Renal cortical epithelial cell (primary cell): Measurements from ENCODE around the gene CTU2. TPM values are rescaled to one million over a fixed set of nuclear protein-coding genes. Genes with fewer than 3 reads are reported as not detected.

Source experiments
- DNase-seq: peaks from one replicate; pipeline ENCODE4 v3.0.0-alpha.2; 2011; ENCODE audit warnings: low read depth
- total RNA-seq: library from RNA; depleted of rRNA; stranded (reverse); fragments of >200 nt; gene quantifications from 2 replicates; pipeline ENCODE4 v1.2.3, GENCODE V29; 2014

Gene CTU2
- total RNA-seq, 1 donor from 2014 or later, result 5.6 TPM

GRCh38 chr16:88697116-88697830 is 9.0 kb upstream of the CTU2 start:
- DNase-seq, result no peak

GRCh38 chr16:88697831-88698615 is 8.3 kb upstream of the CTU2 start:
- DNase-seq, result no peak

- no peak for DNase-seq
Measured at GRCh38 chr16:88698646-88699045, 7.7 kb upstream of the CTU2 start.

DNA sequence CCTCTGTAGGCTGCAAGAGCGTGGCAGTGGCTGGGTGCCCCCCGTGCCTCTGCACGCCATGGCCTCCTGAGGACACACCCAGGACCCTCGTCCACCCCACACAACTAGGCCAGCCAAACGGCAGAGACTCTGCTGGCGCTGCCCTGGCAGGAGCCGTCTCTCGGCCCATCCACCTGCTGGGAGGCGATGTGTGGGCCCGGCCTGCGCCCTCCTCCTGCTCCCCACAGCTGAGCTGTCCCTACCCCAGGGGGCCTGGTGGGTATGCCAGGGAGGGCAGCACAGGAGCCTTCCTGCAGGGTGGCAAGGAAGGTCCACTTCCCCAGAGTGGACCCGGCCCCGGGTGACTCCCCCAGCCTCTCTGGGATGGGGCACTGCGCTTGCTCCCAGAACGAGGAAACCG is 7.1 kb upstream of the CTU2 start:
- DNase-seq, result no peak

- no peak for DNase-seq
Measured at GRCh38 chr16:88700322-88700635, 6.0 kb upstream of the CTU2 start.

DNA sequence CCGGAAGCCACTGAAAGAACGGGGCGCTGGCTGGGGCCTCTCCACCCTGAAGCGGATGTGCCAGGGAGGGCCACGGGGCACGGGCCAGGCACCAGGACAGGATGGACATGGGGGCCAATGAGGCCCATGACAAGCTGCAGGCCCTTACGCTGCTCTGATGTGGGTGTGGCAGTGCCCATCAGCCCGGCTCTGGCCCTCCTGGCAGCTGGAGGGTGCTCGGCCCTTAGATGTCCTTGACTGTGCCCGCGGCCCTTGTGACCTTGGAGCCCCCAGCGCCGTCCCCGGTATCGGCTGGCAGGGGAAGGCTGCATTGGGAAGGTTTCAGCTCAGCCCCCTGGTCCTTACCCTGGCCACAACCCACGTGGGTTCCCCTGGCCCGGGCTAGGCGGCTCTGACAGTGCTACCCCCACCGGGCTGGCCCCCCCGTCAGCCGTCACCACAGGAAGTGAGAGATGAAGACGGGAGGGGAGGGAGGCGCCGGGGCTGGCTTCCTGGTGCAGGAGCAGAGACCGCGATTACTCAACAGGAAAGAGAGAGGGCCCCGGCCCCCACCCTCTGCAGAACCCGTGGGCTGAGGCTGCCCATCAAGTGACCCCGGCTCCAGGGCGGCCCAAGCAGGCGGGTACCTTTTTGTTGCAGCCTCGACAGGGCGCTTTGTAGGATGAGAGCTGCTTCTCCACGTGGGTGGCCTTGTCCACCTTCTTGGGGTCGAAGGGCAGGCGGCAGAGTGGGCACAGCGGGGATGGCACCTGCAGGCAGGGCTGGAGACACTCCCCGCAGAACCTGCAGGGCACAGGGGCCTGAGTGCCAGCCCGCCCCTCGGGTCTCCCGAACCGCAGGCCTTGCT is 5.4 kb upstream of the CTU2 start:
- peak; percentile 42 for DNase-seq

DNA sequence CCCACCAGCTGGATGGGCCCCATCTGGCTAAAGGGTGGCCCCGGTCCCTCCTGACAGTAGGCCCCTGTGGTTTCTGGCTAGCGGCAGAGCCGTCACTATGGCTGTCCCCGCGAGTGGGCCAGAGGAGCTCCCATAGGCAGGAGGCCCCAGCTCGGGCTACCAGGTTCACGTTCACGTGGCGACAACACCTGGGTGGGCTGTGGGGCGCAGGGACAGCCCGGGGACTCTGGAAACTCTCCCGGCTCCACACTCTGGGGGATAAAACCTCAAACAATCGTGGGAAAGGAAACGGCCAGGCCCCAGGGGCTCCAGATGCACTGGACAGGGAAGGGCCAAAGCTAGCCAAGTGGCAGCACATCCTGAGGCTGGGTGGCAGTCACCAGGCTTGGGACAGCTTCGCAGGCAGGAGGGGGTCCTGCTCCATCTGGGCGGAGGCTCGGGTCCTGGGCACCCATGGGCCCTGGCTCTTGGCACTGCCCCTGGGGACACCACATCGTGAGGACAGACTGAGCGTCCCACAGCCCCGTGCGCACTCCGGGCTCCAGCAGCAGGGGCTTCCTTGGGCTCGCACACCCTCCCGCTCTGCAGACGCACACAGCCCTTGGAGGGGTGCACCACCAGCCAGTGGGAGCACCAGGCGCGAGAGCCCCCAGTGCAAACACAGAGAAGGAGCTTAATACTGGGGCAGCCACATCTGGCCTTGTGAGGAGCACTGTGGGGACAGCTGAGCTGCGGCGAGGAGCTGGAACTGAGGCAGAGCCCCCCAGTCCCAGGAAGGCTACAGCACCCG is 4.5 kb upstream of the CTU2 start:
- DNase-seq, result no peak

- no peak for DNase-seq
Measured at GRCh38 chr16:88702371-88703210, 3.7 kb upstream of the CTU2 start.

DNA sequence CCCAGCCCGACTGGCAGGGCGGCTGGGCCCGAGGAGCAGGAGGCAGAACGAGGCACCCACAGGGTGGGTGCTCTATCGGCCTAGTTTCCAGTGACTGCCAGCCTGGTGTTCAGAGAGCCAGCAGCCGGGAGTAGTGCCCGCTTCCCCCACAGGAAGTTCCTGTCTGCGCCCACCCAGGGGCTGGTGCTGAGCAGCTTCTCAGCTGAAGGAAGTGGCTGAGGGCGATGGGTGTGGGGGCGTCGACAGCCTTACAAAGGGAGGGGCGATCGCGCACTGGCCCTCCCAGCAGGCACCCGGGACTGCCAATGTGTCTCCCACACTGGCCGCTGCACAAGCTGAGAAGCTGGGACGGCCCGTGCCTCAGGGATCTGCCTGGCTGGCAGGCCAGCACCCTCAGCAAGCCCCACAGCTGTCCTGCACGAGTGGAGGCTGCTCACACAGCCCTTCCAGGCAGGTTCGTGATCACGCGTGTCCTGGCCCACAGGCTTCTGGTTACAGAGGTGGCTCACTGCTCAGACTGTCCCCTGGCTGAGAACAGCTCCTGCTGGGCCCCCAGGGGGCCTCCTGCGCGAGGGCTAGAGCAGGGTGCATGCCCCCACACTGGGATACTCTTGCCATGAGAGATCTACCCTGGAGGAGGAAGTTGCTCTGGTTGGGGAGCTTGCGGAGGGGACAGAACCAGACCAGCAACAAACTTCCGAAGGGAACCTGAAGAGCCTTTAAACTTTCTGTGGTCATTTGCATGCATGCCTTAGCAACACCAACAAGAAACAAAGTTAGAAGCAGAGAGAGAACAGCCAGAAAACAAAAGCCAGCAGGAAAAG is 2.6 kb upstream of the CTU2 start:
- DNase-seq, result no peak

DNA sequence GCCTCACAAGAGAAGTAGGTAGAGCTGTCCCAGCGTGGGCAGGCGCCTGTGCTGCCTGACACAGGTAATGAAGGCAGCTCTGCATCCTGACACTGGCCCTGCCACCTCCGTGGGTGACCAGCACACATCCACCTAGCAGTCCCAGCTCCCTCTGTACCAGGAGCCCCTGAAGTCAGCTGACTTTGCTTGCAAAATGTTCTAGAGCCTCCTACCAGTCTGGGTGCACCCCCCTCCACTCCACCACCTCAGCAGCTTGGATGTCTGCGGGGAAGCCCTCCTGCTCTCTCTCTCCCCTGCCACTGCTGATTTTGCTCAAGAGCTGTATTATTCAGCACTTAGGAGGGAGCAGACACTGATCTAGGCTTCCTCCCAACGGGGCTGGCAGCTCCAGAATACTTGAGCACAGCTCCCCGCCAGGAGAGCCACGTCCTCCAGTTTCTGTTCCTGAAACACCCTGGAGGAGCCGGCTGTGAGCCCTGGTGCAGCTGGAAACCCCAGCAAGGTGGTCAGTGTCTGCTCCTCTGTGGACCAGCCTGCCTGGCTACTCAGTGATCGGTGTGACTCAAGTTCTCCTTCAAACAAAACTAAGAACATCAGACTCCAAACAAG is 1.1 kb upstream of the CTU2 start:
- no peak for DNase-seq

GRCh38 chr16:88705801-88706228 is 488 bp upstream of the CTU2 start:
- no peak for DNase-seq

DNA sequence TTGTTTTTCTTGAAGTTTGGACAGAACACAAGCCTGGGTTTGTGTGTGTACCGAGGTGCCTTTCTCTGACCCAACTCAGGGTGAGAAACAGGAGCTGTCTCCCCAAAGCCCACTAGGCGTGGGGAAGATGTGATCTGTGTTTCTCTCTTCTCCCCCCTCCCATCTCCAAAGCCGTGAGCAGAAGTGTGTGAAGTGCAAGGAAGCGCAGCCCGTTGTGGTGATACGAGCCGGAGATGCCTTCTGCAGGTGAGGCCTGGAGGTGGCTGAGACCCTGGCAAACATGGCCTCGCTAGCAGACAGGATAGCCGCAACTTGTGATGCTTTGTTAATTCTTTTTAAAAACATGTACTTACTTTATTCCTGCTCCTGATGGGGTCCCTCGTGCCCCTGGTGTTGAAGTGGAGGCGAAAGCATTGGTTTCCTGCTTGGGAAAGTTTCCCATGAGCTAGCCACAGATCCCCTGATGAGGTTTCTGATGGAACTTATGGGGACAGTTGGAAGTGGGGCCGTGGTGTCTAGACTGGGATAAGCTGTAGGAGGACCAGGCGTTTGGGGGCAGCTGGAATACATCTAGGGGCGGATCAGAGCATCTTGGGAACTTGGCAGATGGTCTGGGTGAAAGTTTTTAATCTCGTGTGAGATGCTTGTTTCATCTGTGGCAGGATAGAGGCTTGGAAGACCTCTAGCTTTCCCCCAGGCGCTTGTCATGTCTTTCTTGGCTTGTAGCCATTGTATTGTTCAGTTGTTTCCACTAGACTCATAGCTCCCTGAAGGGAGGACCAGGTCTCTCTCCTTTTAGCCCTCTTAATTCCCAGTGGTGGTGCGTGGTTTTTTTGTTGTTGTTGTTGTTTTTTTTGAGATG is 893 bp downstream of the CTU2 start:
- DNase-seq, result no peak

GRCh38 chr16:88710556-88710955 is 4.3 kb downstream of the CTU2 start:
- DNase-seq, result no peak

GRCh38 chr16:88711750-88712340 is 5.5 kb downstream of the CTU2 start:
- DNase-seq, result no peak

GRCh38 chr16:88712362-88712979 is 6.2 kb downstream of the CTU2 start:
- no peak for DNase-seq

GRCh38 chr16:88713054-88713453 is 6.8 kb downstream of the CTU2 start:
- DNase-seq, result no peak

GRCh38 chr16:88713568-88714419 is 7.5 kb downstream of the CTU2 start:
- no peak for DNase-seq
